Measurements from ENCODE around the gene PAX5.

DNA sequence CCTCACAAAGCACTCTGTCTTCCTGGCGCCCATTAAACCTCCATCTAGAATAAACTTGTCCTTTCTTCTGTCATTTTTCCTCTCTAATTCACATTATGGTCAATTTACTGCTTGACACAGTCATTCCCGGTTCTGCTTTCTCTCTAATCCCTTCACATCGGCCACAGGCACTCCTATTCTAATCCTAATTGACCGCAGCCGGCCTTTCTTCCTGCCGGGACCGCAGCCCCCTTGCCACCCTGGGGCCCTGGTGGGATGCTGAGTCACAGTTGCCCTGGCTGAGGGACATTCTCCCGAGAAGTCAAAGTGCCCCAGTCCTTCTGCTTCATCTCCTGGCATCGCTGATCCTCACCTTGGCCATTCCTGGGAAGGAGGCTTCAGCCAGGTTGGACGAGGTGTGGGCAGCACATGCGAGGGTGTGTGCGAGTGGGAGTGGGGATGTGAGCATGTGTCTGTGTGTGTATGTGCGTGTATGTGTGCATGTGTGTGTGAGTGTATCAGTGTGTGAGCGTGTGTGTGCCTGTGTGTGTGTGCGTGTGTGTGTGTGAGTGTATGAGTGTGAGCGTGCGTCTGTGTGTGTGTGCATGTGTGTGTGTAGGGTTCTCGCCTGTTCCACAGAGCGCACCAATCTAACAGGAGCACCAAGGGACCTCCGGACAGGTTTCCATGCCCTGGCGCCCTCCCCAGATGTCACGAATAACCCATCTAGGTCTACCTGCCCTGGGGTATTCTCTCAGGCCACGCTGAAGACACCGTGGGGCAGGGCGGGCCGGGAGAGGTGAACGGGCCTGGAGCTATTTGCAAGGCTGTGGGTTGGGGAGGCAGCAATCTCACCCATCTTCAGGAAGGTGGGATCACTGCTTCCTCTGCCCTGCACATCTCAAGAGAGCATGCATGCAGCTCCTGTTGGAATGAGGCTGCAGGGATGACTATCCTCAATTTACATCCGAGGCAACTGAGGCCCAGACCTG, 191.2 kb downstream of the PAX5 start:
- TF ChIP-seq, protein P1, sequence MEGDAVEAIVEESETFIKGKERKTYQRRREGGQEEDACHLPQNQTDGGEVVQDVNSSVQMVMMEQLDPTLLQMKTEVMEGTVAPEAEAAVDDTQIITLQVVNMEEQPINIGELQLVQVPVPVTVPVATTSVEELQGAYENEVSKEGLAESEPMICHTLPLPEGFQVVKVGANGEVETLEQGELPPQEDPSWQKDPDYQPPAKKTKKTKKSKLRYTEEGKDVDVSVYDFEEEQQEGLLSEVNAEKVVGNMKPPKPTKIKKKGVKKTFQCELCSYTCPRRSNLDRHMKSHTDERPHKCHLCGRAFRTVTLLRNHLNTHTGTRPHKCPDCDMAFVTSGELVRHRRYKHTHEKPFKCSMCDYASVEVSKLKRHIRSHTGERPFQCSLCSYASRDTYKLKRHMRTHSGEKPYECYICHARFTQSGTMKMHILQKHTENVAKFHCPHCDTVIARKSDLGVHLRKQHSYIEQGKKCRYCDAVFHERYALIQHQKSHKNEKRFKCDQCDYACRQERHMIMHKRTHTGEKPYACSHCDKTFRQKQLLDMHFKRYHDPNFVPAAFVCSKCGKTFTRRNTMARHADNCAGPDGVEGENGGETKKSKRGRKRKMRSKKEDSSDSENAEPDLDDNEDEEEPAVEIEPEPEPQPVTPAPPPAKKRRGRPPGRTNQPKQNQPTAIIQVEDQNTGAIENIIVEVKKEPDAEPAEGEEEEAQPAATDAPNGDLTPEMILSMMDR (IDR thresholded peaks at IDR 0.05): no peak
- TF ChIP-seq POLR2A (IDR thresholded peaks at IDR 0.05): no peak
